Measurements from ENCODE around the gene LRRC7.
"Not testable (repeated sequence)": the region's sequence is repeated elsewhere in the genome, so short reads cannot be mapped to it uniquely, and the experiment has no call there.

LRRC7 gene

GRCh38 chr1:70033936-70034335 is 466.2 kb downstream of the LRRC7 start:
- DNase-seq (ENCODE audit: low read depth in 1 of 2, low spot score in 1 of 2) = no peak

- DNase-seq (ENCODE audit: low read depth in 1 of 2, low spot score in 1 of 2) = no peak
These were observed 466.7 kb downstream of the LRRC7 start for GRCh38 chr1:70034403-70034802.

DNA sequence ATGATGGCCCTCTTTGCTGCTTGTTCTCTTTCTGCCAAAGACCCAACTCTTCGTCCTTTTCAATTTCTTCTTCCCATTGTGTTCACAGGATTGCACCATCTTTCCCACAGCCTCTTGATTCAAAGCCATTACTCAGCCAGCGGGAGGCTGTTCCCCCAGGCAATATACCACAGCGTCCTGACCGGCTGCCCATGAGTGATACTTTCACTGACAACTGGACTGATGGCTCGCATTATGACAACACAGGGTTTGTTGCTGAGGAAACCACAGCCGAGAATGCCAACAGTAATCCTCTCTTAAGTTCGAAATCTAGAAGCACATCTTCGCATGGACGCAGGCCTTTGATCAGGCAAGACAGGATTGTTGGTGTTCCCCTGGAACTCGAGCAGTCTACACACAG is 470.3 kb downstream of the LRRC7 start:
- DNase-seq (ENCODE audit: low read depth in 1 of 2, low spot score in 1 of 2) = no peak

DNA sequence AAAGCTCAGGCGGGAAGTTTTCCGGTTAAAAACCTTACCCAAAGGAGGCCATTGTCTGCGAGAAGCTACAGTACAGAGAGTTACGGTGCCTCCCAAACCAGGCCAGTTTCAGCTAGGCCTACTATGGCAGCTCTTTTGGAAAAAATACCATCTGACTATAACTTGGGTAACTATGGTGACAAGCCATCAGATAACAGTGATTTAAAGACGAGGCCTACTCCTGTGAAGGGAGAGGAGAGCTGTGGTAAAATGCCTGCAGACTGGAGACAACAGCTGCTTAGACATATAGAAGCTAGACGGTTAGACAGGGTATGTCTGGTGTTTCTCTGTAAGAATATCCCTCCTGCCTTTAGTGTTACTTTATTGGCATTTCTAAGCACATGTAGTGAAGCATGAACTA is 471.8 kb downstream of the LRRC7 start:
- DNase-seq (ENCODE audit: low read depth in 1 of 2, low spot score in 1 of 2) = no peak

DNA sequence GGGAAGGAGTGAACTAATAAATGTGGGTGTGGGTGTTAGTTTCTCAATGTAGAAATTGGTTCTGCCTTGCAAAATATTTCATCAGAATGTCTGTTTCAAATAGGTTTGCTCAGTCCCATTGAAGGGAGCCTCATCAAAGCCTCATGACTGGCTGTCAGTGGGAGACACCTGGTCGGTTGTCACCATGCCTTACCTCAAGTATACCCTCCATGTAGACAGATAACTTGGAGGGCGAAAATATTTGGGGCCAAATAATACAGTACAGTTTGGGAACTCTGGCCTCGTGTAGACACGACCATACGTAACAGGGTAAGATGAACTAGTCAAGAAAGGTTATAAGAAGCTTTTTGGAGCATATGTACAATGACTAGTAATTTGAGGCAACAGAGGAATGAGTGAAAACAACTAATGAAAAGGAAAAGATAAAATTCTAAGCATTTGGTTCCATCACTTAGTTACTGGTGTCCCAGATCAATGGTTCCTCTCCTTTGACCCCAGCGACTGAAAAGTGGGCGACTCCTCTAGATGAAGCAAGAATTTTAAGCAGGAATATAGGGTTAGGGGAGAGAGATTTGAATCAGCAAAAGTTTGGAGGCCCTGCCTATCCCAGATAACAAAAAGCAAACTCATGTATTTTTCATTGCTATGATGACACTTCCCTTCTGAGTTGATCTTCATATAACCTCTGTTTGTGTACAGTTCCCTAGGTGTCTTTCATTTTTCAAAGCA is 473.8 kb downstream of the LRRC7 start:
- no peak for DNase-seq (ENCODE audit: low read depth in 1 of 2, low spot score in 1 of 2)

GRCh38 chr1:70042090-70042731 is 474.5 kb downstream of the LRRC7 start:
- DNase-seq (ENCODE audit: low read depth in 1 of 2, low spot score in 1 of 2) = no peak

DNA sequence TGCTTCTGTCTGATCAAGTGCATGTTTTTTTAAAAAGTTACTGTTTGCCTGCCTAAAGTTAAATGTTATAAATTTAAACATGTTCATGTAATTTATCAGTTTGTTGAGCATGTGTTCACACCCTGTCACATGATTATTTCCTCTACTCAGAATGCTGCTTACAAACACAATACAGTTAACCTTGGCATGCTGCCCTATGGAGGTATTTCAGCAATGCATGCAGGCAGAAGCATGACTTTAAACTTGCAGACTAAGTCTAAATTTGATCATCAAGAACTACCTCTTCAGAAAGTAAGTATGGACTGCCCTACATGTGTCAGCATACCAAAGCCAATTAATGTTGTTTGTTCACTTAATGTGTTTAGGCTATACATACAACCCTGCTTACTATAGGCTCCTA is 476.1 kb downstream of the LRRC7 start:
- DNase-seq (ENCODE audit: low read depth in 1 of 2, low spot score in 1 of 2) = no peak

DNA sequence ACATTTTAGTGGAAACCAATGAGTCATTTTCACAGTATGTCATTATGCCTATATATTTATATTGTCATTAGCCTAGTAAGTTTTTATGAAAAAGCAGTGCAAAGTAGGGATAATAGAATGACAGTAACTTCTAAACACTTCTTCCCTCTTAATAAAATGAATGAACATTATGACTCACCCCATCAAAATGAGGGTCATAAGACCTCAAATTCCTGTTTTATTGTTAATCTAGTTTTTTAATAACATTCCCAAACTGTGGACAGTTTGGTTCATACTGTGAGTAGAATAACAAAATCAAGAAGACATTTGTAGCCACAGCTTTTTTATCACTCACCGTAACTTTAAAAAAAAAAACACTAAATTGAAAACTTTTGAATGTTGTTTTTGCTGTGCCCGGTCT is 477.1 kb downstream of the LRRC7 start:
- no peak for DNase-seq (ENCODE audit: low read depth in 1 of 2, low spot score in 1 of 2)

DNA sequence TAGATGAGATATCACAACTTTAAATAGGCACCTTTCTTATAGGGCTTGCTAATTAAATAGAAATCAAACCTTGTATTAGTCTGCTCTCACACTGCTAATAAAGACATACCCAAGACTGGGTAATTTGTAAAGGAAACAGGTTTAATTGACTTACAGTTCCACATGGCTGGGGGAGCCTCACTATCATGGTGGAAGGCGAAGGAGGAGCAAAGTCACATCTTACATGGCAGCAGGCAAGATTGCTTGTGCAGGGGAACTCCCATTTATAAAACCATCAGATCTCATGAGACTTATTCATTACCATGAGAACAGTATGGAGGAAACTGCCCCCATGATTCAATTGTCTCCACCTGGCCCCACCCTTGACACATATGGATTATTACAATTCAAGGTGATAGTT is 477.9 kb downstream of the LRRC7 start:
- DNase-seq (ENCODE audit: low read depth in 1 of 2, low spot score in 1 of 2) = not testable (repeated sequence)

GRCh38 chr1:70048336-70049094 is 480.8 kb downstream of the LRRC7 start:
- DNase-seq (ENCODE audit: low read depth in 1 of 2, low spot score in 1 of 2) = no peak

DNA sequence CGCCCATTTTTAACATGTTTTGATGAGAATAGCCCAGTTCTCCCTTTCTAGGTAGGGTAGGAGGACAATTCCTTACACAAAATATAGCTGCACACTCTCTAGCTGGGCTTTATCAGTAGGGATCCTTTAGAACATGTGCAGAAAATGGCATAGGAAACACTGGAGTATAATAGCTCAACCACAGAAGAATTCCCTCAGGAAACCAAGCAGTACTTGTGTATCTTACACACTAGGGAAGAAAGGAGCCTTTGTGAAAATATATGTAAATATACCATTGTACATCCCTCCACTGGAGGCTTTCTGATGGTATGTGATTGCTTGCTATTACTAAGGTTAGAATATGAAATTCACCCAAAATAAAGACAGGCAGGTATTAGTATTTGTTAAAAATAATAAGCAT is 484.2 kb downstream of the LRRC7 start:
- no peak for DNase-seq (ENCODE audit: low read depth in 1 of 2, low spot score in 1 of 2)

- DNase-seq (ENCODE audit: low read depth in 1 of 2, low spot score in 1 of 2) = no peak
These were observed 489.8 kb downstream of the LRRC7 start for GRCh38 chr1:70057500-70057899.

- no peak for DNase-seq (ENCODE audit: low read depth in 1 of 2, low spot score in 1 of 2)
These were observed 493.5 kb downstream of the LRRC7 start for GRCh38 chr1:70061231-70061630.

GRCh38 chr1:70063861-70064260 is 496.1 kb downstream of the LRRC7 start:
- no peak for DNase-seq (ENCODE audit: low read depth in 1 of 2, low spot score in 1 of 2)

GRCh38 chr1:70066711-70067110 is 499.0 kb downstream of the LRRC7 start:
- DNase-seq (ENCODE audit: low read depth in 1 of 2, low spot score in 1 of 2) = no peak

- DNase-seq (ENCODE audit: low read depth in 1 of 2, low spot score in 1 of 2) = no peak
These were observed 503.9 kb downstream of the LRRC7 start for GRCh38 chr1:70071601-70072000.

- no peak for DNase-seq (ENCODE audit: low read depth in 1 of 2, low spot score in 1 of 2)
These were observed 504.6 kb downstream of the LRRC7 start for GRCh38 chr1:70072231-70072751.

GRCh38 chr1:70075761-70076160 is 508.0 kb downstream of the LRRC7 start:
- DNase-seq (ENCODE audit: low read depth in 1 of 2, low spot score in 1 of 2) = no peak

- no peak for DNase-seq (ENCODE audit: low read depth in 1 of 2, low spot score in 1 of 2)
These were observed 509.3 kb downstream of the LRRC7 start for GRCh38 chr1:70077066-70077465.

DNA sequence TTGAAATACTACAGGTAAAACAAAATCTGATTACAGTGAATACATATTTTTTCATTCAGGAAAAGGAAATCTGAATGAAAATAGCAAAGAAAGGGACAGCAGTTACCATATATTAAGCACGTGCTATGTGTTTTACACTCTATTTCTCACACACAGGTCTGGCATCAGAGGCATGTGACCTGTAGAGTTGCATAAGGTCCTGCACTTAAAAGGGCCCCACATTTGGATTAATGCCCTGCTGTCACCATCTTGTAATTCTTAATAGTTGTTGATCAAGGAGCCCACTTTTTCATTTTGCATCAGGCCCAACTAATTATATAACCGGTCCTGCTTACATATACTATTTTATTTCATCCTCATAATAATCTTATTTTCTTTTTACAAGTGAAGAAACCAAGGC is 511.8 kb downstream of the LRRC7 start:
- no peak for DNase-seq (ENCODE audit: low read depth in 1 of 2, low spot score in 1 of 2)

DNA sequence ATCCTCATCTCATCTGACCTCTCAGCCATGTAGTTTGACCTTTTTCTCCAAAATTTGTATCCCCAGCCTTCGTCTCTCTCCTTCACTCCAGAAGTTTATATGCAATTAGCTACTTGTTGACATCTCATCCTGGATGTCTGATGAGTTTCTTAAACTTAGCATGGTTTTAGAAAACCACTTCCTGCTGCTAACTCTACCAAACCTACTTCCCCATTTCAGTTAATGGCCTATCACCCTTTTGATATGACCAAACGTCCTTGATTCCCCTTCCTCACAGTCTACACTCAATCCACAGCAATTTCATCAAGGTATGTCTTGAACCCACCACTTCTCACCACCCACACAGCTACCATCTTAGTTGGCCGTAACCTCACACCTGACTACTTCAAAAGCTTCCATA is 515.8 kb downstream of the LRRC7 start:
- DNase-seq (ENCODE audit: low read depth in 1 of 2, low spot score in 1 of 2) = no peak

DNA sequence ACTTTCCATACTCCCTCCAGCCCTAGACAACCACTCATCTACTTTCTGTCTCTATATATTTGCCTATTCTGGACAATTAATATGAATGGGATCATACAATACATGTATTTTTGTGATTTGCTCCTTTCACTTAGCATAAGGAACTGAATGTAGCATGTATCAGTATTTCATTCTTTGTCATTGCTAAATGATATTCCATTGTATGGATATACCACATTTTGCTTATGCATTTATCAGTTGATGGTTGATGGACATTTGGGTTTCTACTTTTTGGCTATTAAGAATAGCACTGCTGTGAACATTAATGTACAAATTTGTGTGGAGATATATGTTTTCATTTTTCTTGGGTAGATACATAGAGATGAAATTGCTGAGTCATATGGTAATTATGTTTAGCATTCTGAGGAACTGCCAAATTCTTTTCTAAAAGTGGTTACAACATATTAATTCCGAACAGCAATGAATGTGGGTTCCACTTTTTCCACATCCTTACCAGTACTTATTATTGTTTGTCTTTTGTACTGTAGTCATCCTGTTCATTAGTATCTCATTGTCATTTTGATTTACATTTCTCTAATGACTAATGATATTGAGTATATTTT is 516.7 kb downstream of the LRRC7 start:
- no peak for DNase-seq (ENCODE audit: low read depth in 1 of 2, low spot score in 1 of 2)
